CD4-positive, alpha-beta T cell treated with Interleukin-15 for 1 hour (primary cell): ENCODE measurements around the gene CRTAP.
"Not testable (repeated sequence)": the region's sequence is repeated elsewhere in the genome, so short reads cannot be mapped to it uniquely, and the experiment has no call there.

ENCODE experiments used
- DNase-seq: peaks from one replicate; pipeline ENCODE4 v3.0.0-alpha.2; 2020

Gene CRTAP

GRCh38 chr3:33181641-33182040, 67.8 kb downstream of the CRTAP start:
- not testable (repeated sequence) for DNase-seq

- DNase-seq: no peak
Observed at GRCh38 chr3:33184863-33185262, 71.0 kb downstream of the CRTAP start.

GRCh38 chr3:33186524-33187367, 72.9 kb downstream of the CRTAP start:
- no peak for DNase-seq

GRCh38 chr3:33187368-33187634, 73.5 kb downstream of the CRTAP start:
- no peak for DNase-seq

- no peak for DNase-seq
Observed at GRCh38 chr3:33194303-33194702, 80.5 kb downstream of the CRTAP start.

- no peak for DNase-seq
Observed at GRCh38 chr3:33196538-33196937, 82.7 kb downstream of the CRTAP start.
